GM12874 (cell line): ENCODE results near the gene TMEM141.

ENCODE experiments used
- TF ChIP-seq, protein P1 (sequence below): IDR thresholded peaks from 2 replicates; pipeline ENCODE4 v1.5.1; 2011; ENCODE audit warnings: low read depth, mild to moderate bottlenecking, control low read depth, low read length, moderate library complexity; ENCODE audit not compliant: insufficient read depth

TMEM141 gene

DNA sequence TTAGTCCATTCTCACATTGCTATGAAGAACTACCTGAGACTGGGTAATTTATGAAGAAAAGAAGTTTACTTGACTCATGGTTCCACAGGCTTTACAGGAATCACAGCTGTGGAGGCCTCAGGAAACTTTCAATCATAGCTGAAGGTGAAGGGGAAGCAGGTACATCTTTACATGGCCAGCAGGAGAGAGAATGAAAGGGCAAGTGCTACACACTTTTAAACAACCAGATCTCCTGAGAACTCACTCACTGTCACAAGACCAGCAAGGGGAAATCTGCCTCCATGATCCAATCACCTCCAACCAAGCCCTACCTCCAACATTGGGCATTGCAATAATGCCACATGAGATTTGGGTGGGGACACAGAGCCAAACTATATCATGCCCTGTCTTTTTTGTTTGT lies 39.3 kb upstream of the TMEM141 start:
- TF ChIP-seq, protein P1, sequence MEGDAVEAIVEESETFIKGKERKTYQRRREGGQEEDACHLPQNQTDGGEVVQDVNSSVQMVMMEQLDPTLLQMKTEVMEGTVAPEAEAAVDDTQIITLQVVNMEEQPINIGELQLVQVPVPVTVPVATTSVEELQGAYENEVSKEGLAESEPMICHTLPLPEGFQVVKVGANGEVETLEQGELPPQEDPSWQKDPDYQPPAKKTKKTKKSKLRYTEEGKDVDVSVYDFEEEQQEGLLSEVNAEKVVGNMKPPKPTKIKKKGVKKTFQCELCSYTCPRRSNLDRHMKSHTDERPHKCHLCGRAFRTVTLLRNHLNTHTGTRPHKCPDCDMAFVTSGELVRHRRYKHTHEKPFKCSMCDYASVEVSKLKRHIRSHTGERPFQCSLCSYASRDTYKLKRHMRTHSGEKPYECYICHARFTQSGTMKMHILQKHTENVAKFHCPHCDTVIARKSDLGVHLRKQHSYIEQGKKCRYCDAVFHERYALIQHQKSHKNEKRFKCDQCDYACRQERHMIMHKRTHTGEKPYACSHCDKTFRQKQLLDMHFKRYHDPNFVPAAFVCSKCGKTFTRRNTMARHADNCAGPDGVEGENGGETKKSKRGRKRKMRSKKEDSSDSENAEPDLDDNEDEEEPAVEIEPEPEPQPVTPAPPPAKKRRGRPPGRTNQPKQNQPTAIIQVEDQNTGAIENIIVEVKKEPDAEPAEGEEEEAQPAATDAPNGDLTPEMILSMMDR = no peak

DNA sequence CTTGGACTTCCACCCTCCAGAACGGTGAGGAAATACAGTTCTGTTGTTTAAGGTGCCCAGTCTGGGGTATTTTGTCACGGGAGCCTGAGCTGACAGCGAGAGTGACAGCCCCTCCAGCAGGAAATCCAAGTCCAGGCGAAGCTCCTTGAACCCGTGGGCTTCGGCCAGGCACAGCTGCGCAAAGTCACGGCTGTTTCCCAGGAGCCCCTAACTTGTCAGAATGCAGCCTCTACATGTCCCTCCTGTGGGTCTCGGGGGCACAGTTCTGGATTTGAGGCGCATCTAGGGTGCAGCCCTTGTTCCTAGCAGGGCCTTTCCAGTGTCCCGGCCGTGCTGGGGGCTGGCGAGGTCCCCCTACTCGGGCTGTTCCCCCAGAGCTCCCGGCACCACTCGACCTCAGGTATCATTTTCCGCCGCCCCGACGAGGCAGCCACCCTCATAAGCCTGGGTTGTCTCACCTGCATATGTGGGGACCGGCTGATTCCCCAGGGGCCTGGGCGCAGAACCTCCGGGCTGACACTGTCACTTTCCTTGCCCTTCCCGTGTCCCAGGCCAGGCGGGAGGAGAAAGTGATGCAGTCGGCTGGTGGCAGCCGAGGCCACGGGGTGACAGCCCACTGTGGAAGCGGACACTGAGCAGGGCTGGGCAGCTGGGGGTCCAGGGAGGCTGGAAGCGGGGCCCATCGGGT lies 37.6 kb upstream of the TMEM141 start:
- TF ChIP-seq, protein P1 = no peak

DNA sequence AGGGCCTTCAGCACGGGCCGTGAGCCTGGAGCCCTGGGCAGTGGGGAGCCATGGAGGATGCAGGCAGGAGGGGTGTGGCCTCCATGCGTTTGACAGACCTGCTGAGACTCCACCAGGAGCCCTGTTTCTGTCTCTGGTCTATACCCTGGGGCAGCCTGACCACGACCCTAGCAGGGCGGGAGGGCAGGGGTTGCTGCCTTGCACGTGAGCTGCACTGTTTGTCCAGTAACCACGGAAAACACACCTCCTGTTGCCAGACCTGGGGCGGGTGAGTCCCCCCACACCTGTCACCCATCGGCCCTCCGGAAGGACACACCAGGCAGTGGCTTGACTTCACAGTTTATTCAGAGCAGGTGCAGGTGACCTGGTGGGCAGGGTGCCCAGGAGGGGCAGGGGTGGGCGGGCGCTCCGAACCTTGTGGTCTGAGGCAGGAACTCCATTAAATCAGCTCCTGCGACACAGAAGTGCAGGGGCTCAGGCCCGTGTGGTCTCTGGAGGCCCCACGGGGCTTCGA lies 37.0 kb upstream of the TMEM141 start:
- TF ChIP-seq, protein P1 = no peak

DNA sequence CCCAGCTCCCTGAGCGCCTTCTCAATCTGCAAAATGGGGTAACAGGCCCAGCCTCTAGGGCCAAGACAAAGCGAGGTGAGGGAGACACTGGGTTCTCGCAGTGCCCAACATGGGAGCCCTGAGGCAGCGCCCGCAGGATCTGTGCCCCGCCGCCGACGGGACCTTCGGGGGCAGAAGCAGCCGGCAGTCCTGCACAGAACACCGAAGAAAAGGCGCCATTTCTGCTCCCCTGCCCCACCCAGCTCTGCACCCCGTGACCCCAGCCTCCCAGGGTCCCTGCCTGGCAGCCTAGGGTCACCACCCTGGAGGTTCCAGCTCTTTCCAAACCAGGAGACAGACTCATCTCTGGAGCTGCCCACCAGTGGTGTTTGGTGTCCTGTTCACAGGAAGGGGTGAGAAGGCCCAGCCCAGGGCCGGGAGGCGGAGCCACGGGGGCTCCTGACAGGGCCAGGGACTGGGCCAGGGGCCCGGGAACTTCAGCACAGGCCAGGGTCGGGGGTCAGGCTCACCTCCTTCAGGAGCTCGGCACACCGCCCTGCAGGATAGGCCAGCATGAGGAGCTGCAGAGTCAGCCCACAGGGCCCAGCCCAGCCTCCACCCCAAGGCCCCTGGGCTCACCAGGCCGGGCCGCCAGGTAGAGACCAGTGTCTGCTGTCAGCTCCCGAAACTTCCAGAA lies 36.4 kb upstream of the TMEM141 start:
- TF ChIP-seq, protein P1 = no peak

- TF ChIP-seq, protein P1 = no peak
Measured at GRCh38 chr9:136756134-136756438, 35.1 kb upstream of the TMEM141 start.

- TF ChIP-seq, protein P1 = no peak
Measured at GRCh38 chr9:136756836-136757235, 34.3 kb upstream of the TMEM141 start.

DNA sequence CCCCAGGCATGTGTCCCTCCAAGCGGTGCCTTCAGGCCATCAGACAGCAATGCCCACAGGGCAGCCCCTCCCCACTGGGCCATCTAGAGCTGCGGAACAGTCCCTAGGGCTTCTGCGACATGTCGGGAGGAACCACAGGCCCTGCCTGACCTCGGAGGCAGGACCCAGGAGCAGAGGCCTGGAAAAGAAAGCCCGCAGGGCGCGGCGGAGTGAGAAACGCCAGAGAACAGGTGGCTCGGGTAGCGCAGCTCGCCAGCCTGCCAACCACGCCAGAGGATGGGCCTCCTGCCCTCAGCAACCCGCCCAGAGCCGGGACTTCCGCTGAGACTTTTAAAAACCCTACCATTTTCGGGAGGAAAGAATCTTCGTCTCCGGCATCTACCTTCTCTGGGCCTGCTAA lies 33.8 kb upstream of the TMEM141 start:
- TF ChIP-seq, protein P1 = no peak
